ENCODE results near the gene IQSEC1. TPM values are rescaled to one million over a fixed set of nuclear protein-coding genes. Genes with fewer than 3 reads are reported as not detected.

Gene IQSEC1
- polyA plus RNA-seq, 3 donors from 2014 or later = 9.0 to 40.5 (median 15.3) TPM

- H3K4me3 Mint-ChIP-seq = peak overlapping the region; percentile 83 to 99 (median 89)
- H3K4me1 Mint-ChIP-seq = peaks cover 96 to 97% of the 10 kb centered on the region in 2 donors
- H3K27ac Mint-ChIP-seq = peak overlapping the region; percentile 99 to 100 (median 100)
- peaks cover 3 to 12% (median 7%) of the 10 kb centered on the region in 3 donors for H3K36me3 Mint-ChIP-seq
- H3K9me3 Mint-ChIP-seq = no peaks in the 10 kb centered on the region
- peak; percentile 91 to 92 (median 91) for DNase-seq
- peaks cover 18 to 44% (median 31%) of the 10 kb centered on the region in 3 donors for H3K27me3 Mint-ChIP-seq (ENCODE audit: low read depth in 3 of 3)
These were observed 61.5 kb downstream of the IQSEC1 start for GRCh38 chr3:13011573-13012220.

- H3K27me3 Mint-ChIP-seq (ENCODE audit: low read depth in 3 of 3) = peaks cover 17 to 38% (median 28%) of the 10 kb centered on the region in 3 donors
- peaks cover 3 to 12% (median 7%) of the 10 kb centered on the region in 3 donors for H3K36me3 Mint-ChIP-seq
- no peaks in the 10 kb centered on the region for H3K9me3 Mint-ChIP-seq
- H3K27ac Mint-ChIP-seq = peak overlapping the region; percentile 99 to 100 (median 100)
- DNase-seq = no peak
- peaks cover 96 to 98% of the 10 kb centered on the region in 2 donors for H3K4me1 Mint-ChIP-seq
- H3K4me3 Mint-ChIP-seq = peak overlapping the region; percentile 83 to 99 (median 89)
These were observed 62.3 kb downstream of the IQSEC1 start for GRCh38 chr3:13010780-13011572.

- Mint-ChIP-seq H3K9me3 (no peaks in the 10 kb centered on the region), H3K27me3 (ENCODE audit: low read depth in 3 of 3) (peaks cover 19 to 31% (median 30%) of the 10 kb centered on the region in 3 donors)
- DNase-seq = no peak
These were observed 63.3 kb downstream of the IQSEC1 start for GRCh38 chr3:13009946-13010315.

GRCh38 chr3:13009132-13009945 lies 63.9 kb downstream of the IQSEC1 start:
- H3K27me3 Mint-ChIP-seq (ENCODE audit: low read depth in 3 of 3) = peaks cover 19 to 30% (median 30%) of the 10 kb centered on the region in 3 donors
- no peaks in the 10 kb centered on the region for H3K9me3 Mint-ChIP-seq
- peak overlapping the region; percentile 83 to 99 (median 86) for H3K4me3 Mint-ChIP-seq
- peak overlapping the region; percentile 99 to 100 (median 100) for H3K27ac Mint-ChIP-seq
- peaks cover 96 to 99% of the 10 kb centered on the region in 2 donors for H3K4me1 Mint-ChIP-seq
- H3K36me3 Mint-ChIP-seq = peaks cover 3 to 12% (median 7%) of the 10 kb centered on the region in 3 donors
- DNase-seq = peak; percentile 81 to 85 (median 82)

More at GRCh38 chr3:13009946-13010315, 63.3 kb downstream of the IQSEC1 start:
- peaks cover 3 to 12% (median 7%) of the 10 kb centered on the region in 3 donors for H3K36me3 Mint-ChIP-seq
- peak overlapping the region; percentile 83 to 99 (median 86) for H3K4me3 Mint-ChIP-seq
- H3K4me1 Mint-ChIP-seq = peaks cover 96 to 99% of the 10 kb centered on the region in 2 donors
- peak overlapping the region; percentile 99 to 100 (median 100) for H3K27ac Mint-ChIP-seq

GRCh38 chr3:13008155-13008995 lies 64.9 kb downstream of the IQSEC1 start:
- peaks cover 3 to 12% (median 7%) of the 10 kb centered on the region in 3 donors for H3K36me3 Mint-ChIP-seq
- no peaks in the 10 kb centered on the region for H3K9me3 Mint-ChIP-seq
- H3K27ac Mint-ChIP-seq = peak overlapping the region; percentile 99 to 100 (median 100)
- DNase-seq = no peak
- peaks cover 96 to 99% of the 10 kb centered on the region in 2 donors for H3K4me1 Mint-ChIP-seq
- H3K27me3 Mint-ChIP-seq (ENCODE audit: low read depth in 3 of 3) = peaks cover 17 to 29% (median 25%) of the 10 kb centered on the region in 3 donors
- H3K4me3 Mint-ChIP-seq = peak overlapping the region; percentile 15 to 99 (median 83)

GRCh38 chr3:13007251-13007941 lies 65.8 kb downstream of the IQSEC1 start:
- H3K4me3 Mint-ChIP-seq = peak overlapping the region in 4 of 5 donors; percentile 12 to 48 (median 26)
- no peak for DNase-seq

GRCh38 chr3:13006216-13006990 lies 66.8 kb downstream of the IQSEC1 start:
- peak overlapping the region; percentile 72 to 80 (median 79) for H3K4me3 Mint-ChIP-seq
- H3K36me3 Mint-ChIP-seq = peaks cover 3 to 12% (median 7%) of the 10 kb centered on the region in 3 donors
- peak overlapping the region; percentile 96 to 100 (median 99) for H3K27ac Mint-ChIP-seq
- H3K4me1 Mint-ChIP-seq = peaks cover 96 to 98% of the 10 kb centered on the region in 2 donors
- H3K27me3 Mint-ChIP-seq (ENCODE audit: low read depth in 3 of 3) = peaks cover 8 to 18% (median 12%) of the 10 kb centered on the region in 3 donors
- H3K9me3 Mint-ChIP-seq = no peaks in the 10 kb centered on the region
- no peak for DNase-seq

More at GRCh38 chr3:13007251-13007941, 65.8 kb downstream of the IQSEC1 start:
- Mint-ChIP-seq H3K9me3 (no peaks in the 10 kb centered on the region), H3K27ac (peak overlapping the region; percentile 99 to 100 (median 100)), H3K27me3 (ENCODE audit: low read depth in 3 of 3) (peaks cover 11 to 22% (median 19%) of the 10 kb centered on the region in 3 donors), H3K36me3 (peaks cover 3 to 12% (median 7%) of the 10 kb centered on the region in 3 donors), H3K4me1 (peaks cover 96 to 99% of the 10 kb centered on the region in 2 donors)

GRCh38 chr3:13005301-13005700 lies 67.9 kb downstream of the IQSEC1 start:
- DNase-seq = peak; percentile 53 to 57 (median 55)
- H3K27ac Mint-ChIP-seq = peak overlapping the region; percentile 95 to 100 (median 98)
- peak overlapping the region; percentile 72 to 80 (median 79) for H3K4me3 Mint-ChIP-seq
- no peaks in the 10 kb centered on the region for H3K9me3 Mint-ChIP-seq
- peaks cover 5 to 16% (median 8%) of the 10 kb centered on the region in 3 donors for H3K27me3 Mint-ChIP-seq (ENCODE audit: low read depth in 3 of 3)
- H3K4me1 Mint-ChIP-seq = peaks cover 92 to 93% of the 10 kb centered on the region in 2 donors
- H3K36me3 Mint-ChIP-seq = peaks cover 2 to 12% (median 6%) of the 10 kb centered on the region in 3 donors

GRCh38 chr3:13004376-13004775 lies 68.9 kb downstream of the IQSEC1 start:
- Mint-ChIP-seq H3K36me3 (peaks cover 2 to 12% (median 11%) of the 10 kb centered on the region in 3 donors), H3K27me3 (ENCODE audit: low read depth in 3 of 3) (peaks cover 3 to 12% (median 5%) of the 10 kb centered on the region in 3 donors), H3K4me3 (peak overlapping the region in 4 of 5 donors; percentile 6 to 61 (median 45)), H3K27ac (peak overlapping the region; percentile 95 to 100 (median 98)), H3K4me1 (peaks cover 92 to 93% of the 10 kb centered on the region in 2 donors), H3K9me3 (no peaks in the 10 kb centered on the region)
- DNase-seq = no peak

GRCh38 chr3:13003608-13004007 lies 69.6 kb downstream of the IQSEC1 start:
- Mint-ChIP-seq H3K4me3 (peak overlapping the region; percentile 6 to 61 (median 52)), H3K9me3 (no peaks in the 10 kb centered on the region), H3K27ac (peak overlapping the region; percentile 95 to 100 (median 98)), H3K27me3 (ENCODE audit: low read depth in 3 of 3) (peaks cover 1 to 10% (median 4%) of the 10 kb centered on the region in 3 donors), H3K4me1 (peaks cover 92 to 93% of the 10 kb centered on the region in 2 donors), H3K36me3 (peaks cover 4 to 12% (median 11%) of the 10 kb centered on the region in 3 donors)
- DNase-seq = no peak

Data from immature natural killer cell (primary cell).